K562 (cell line): ENCODE results near the gene SAMD9. TPM values are rescaled to one million over a fixed set of nuclear protein-coding genes. Genes with fewer than 3 reads are reported as not detected.

ENCODE experiments used
- ATF6 ChIP-seq: sonication (generic); formaldehyde crosslinking; IDR thresholded peaks from 2 replicates; pipeline ENCODE4 v1.4.0; 2020; ENCODE audit warnings: mild to moderate bottlenecking, missing genetic modification reagents
- CBX5 ChIP-seq: IDR thresholded peaks from 2 replicates; pipeline ENCODE4 v1.6.1; 2014; ENCODE audit warnings: low read depth, borderline replicate concordance
- CHD1 ChIP-seq: fragments of 200-600 bp; sonication (generic); IDR thresholded peaks from one replicate; pipeline ENCODE4 v1.6.1; 2012; ENCODE audit warnings: mild to moderate bottlenecking, moderate library complexity, low read length, inconsistent platforms
- CHD2 ChIP-seq: IDR thresholded peaks from 2 replicates; pipeline ENCODE4 v1.6.1; 2011; ENCODE audit warnings: low read depth, low read length
- ESRRB ChIP-seq: fragments of 250-450 bp; sonication (Bioruptor Pico); IDR thresholded peaks from 2 replicates; pipeline ENCODE4 v1.5.0; 2020; ENCODE audit warnings: mild to moderate bottlenecking, moderate library complexity, borderline replicate concordance
- ETV1 ChIP-seq: fragments of 450-650 bp; conservative IDR thresholded peaks from 2 replicates; pipeline ENCODE4 v1.6.1; 2016; ENCODE audit warnings: missing genetic modification characterization, control low read depth, low read depth, missing compliant biosample characterization
- FOXO4 ChIP-seq: fragments of 450-650 bp; formaldehyde crosslinking; IDR thresholded peaks from 2 replicates; pipeline ENCODE4 v1.4.0; 2020; ENCODE audit warnings: mild to moderate bottlenecking, moderate library complexity
- HNRNPUL1 ChIP-seq: fragments of 200-400 bp; formaldehyde crosslinking; IDR thresholded peaks from 2 replicates; pipeline ENCODE4 v1.6.1; 2017; ENCODE audit warnings: low read length
- MAFF ChIP-seq: IDR thresholded peaks from 2 replicates; pipeline ENCODE4 v1.6.1; 2012; ENCODE audit warnings: low read length, improper control_type of control experiment
- MAFK ChIP-seq: IDR thresholded peaks from 2 replicates; pipeline ENCODE4 v1.6.1; 2011; ENCODE audit warnings: low read length, improper control_type of control experiment
- POLR2G ChIP-seq: fragments of 200-400 bp; formaldehyde crosslinking; IDR thresholded peaks from 2 replicates; pipeline ENCODE4 v1.6.1; 2017; ENCODE audit warnings: low read depth, mild to moderate bottlenecking, antibody characterized with exemption, low read length, moderate library complexity
- SMAD4 ChIP-seq: fragments of 250-450 bp; sonication (Bioruptor Pico); conservative IDR thresholded peaks from 2 replicates; pipeline ENCODE4 v1.8.0; 2021; ENCODE audit warnings: inconsistent platforms, mild to moderate bottlenecking, moderate library complexity
- ZNF134 ChIP-seq: fragments of 250-450 bp; sonication (Bioruptor Pico); conservative IDR thresholded peaks from 2 replicates; pipeline ENCODE4 v1.4.0; 2020
- ZNF609 ChIP-seq: sonication (generic); formaldehyde crosslinking; IDR thresholded peaks from 2 replicates; pipeline ENCODE4 v1.8.1; 2023; ENCODE audit warnings: missing genetic modification reagents, mild to moderate bottlenecking, borderline replicate concordance
- ZNF655 ChIP-seq: fragments of 250-450 bp; sonication (Bioruptor Pico); IDR thresholded peaks from 2 replicates; pipeline ENCODE4 v1.5.0; 2021
- polyA plus RNA-seq, 8 experiments: library from polyadenylated mRNA; depleted of rRNA in 4 of 8; stranded (reverse) in 5 of 8; unstranded in 3 of 8; fragments of >200 nt; fragmentation: Nextera tagmentation in 2 of 8; fragmentation: Illumina TruSeq in 1 of 8; extraction: Ambion mirVana in 2 of 8; extraction: Trizol in 1 of 8; gene quantifications; 2 replicates each; pipeline versions ENCODE4 v1.2.1 to v1.2.3, GENCODE V29; 2011 to 2014; ENCODE audit warnings: inconsistent platforms in 1 of 8, missing spikeins in 1 of 8
- total RNA-seq, 7 experiments: library from RNA; depleted of rRNA in 6 of 7; stranded (reverse); fragments of >200 nt in 6 of 7; fragmentation: Illumina TruSeq in 2 of 7; extraction: Trizol in 2 of 7; gene quantifications; 2 replicates each; pipeline versions ENCODE4 v1.2.1 to v1.2.3, GENCODE V29; 2011 to 2021; ENCODE audit warnings: low replicate concordance in 1 of 7
- TF ChIP-seq, protein P1 (sequence below): sonication (generic); formaldehyde crosslinking; IDR thresholded peaks from 2 replicates; pipeline ENCODE4 v1.8.0; 2022; ENCODE audit warnings: mild to moderate bottlenecking, missing genetic modification reagents, borderline replicate concordance

Gene SAMD9
- total and polyA plus RNA-seq, 9 of the 15 experiments (the other 6 are each of a cell fraction or from before 2014, with no cell fraction given): 1.0 to 4.0 (median 1.9) TPM

DNA sequence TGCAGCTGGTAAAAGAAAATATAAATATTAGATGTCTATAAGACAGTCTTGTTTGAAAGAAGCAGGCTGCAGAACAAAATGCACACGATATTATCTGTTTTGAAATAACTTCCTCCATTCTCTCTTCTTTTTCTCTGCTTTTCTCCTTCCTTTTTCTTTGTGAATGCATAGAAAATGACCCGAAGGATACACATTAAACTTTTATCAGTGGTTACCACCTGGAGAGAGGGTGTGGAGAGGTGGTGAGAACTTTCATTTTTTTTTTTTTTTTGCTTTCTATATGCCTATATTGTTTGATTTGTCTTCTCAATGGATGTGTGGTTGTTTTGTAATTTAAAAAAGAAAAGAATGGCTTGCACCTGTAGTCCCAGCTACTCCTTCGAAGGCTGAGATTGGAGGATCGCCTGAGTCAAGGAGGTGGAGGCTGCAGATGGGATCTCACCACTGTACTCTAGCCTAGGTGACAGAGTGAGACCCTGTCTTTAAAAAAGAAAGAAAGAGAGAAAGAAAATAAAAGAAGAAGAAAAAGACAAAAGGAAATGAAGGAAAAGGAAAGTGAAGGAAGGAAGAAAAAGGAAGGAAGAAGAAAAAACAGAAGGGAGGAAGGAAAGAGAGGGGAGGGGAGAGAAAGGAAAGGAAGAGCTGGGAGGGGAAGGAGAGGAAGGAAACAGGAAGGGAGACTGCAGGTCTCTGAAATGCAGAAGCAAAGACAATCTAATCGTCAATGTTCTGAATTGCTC, 64.4 kb downstream of the SAMD9 start (continued):
- TF ChIP-seq, protein P1, sequence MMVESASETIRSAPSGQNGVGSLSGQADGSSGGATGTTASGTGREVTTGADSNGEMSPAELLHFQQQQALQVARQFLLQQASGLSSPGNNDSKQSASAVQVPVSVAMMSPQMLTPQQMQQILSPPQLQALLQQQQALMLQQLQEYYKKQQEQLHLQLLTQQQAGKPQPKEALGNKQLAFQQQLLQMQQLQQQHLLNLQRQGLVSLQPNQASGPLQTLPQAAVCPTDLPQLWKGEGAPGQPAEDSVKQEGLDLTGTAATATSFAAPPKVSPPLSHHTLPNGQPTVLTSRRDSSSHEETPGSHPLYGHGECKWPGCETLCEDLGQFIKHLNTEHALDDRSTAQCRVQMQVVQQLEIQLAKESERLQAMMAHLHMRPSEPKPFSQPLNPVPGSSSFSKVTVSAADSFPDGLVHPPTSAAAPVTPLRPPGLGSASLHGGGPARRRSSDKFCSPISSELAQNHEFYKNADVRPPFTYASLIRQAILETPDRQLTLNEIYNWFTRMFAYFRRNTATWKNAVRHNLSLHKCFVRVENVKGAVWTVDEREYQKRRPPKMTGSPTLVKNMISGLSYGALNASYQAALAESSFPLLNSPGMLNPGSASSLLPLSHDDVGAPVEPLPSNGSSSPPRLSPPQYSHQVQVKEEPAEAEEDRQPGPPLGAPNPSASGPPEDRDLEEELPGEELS (CRISPR knock-in tag): no peak
- TF ChIP-seq ESRRB (CRISPR knock-in tag): no peak
- TF ChIP-seq FOXO4: no peak
- TF ChIP-seq ATF6: no peak
- no peak for TF ChIP-seq ZNF655 (CRISPR knock-in tag)
- no peak for TF ChIP-seq ZNF134
- TF ChIP-seq ZNF609 (CRISPR knock-in tag): no peak
- TF ChIP-seq ETV1 (tag): peak; percentile 54; the same call in 1 of the 2 replicates
- TF ChIP-seq POLR2G: no peak
- no peak for TF ChIP-seq HNRNPUL1
- TF ChIP-seq CHD1: no peak
- TF ChIP-seq MAFF: no peak
- TF ChIP-seq MAFK: no peak
- TF ChIP-seq SMAD4 (CRISPR knock-in tag): no peak
- TF ChIP-seq CBX5: no peak
- TF ChIP-seq CHD2: no peak
